Fibroblast of lung (primary cell): Measurements from ENCODE around the gene ADAM33. TPM values are rescaled to one million over a fixed set of nuclear protein-coding genes. Genes with fewer than 3 reads are reported as not detected.

Source experiments
- DNase-seq, 2 donors: peaks; one replicate each; pipeline versions ENCODE4 v3.0.0 to v3.0.0-alpha.2; 2010; ENCODE audit warnings: low read depth in 2 of 2
- H2AFZ ChIP-seq: 2 replicates; pipeline ENCODE4 v1.5.1; 2012; ENCODE audit warnings: low read length, control low read depth, inconsistent platforms
- H3K27ac ChIP-seq: 2 replicates; pipeline ENCODE4 v1.5.1; 2011; ENCODE audit warnings: low read length, control low read depth; ENCODE audit not compliant: insufficient read depth
- H3K27me3 ChIP-seq: 2 replicates; pipeline ENCODE4 v1.5.1; 2011; ENCODE audit warnings: mild to moderate bottlenecking, low read length; ENCODE audit not compliant: control insufficient read depth, insufficient read depth
- H3K36me3 ChIP-seq: 2 replicates; pipeline ENCODE4 v1.5.1; 2011; ENCODE audit warnings: low read length; ENCODE audit not compliant: control insufficient read depth, insufficient read depth
- H3K4me1 ChIP-seq: 2 replicates; pipeline ENCODE4 v1.5.1; 2011; ENCODE audit warnings: low read length; ENCODE audit not compliant: control insufficient read depth, insufficient read depth; ENCODE audit errors: extremely low read depth
- H3K4me2 ChIP-seq: 2 replicates; pipeline ENCODE4 v1.5.1; 2011; ENCODE audit warnings: low read length, control low read depth; ENCODE audit not compliant: insufficient read depth; ENCODE audit errors: extremely low read depth
- H3K4me3 ChIP-seq, 4 experiments: fragments of 200-600 bp in 1 of 4; sonication (generic) in 1 of 4; replicated peaks in 1 of 4; 2 replicates each; pipeline ENCODE4 v1.5.1; 2011 to 2016; ENCODE audit warnings: low read length in 4 of 4, low read depth in 3 of 4, mild to moderate bottlenecking in 3 of 4, control low read depth in 2 of 4, inconsistent platforms in 1 of 4, mixed read lengths in 1 of 4; ENCODE audit not compliant: insufficient read depth in 1 of 4; ENCODE audit errors: control extremely low read depth in 1 of 4
- H3K79me2 ChIP-seq: 2 replicates; pipeline ENCODE4 v1.5.1; 2012; ENCODE audit warnings: mild to moderate bottlenecking, low read length, inconsistent platforms; ENCODE audit not compliant: control insufficient read depth, insufficient read depth
- H3K9ac ChIP-seq: 2 replicates; pipeline ENCODE4 v1.5.1; 2011; ENCODE audit warnings: mild to moderate bottlenecking, low read length, control low read depth; ENCODE audit not compliant: insufficient read depth
- H3K9me3 ChIP-seq: 2 replicates; pipeline ENCODE4 v1.5.1; 2012; ENCODE audit warnings: low read depth, low read length; ENCODE audit not compliant: control insufficient read depth, insufficient read depth
- H4K20me1 ChIP-seq: 2 replicates; pipeline ENCODE4 v1.5.1; 2011; ENCODE audit warnings: low read length; ENCODE audit not compliant: control insufficient read depth, insufficient read depth; ENCODE audit errors: extremely low read depth
- EZH2 ChIP-seq: IDR thresholded peaks from 2 replicates; pipeline ENCODE4 v1.5.1; 2012; ENCODE audit warnings: low read length, control low read depth, mild to moderate bottlenecking; ENCODE audit errors: missing control alignments
- polyA plus RNA-seq, 2 donors: library from polyadenylated mRNA; depleted of rRNA in 1 of 2; stranded (reverse) in 1 of 2; unstranded in 1 of 2; fragments of >200 nt; gene quantifications; 2 replicates each; pipeline ENCODE4 v1.2.1, GENCODE V29; 2011 to 2012; ENCODE audit warnings: missing spikeins in 1 of 2
- total RNA-seq: library from RNA; depleted of rRNA; stranded (reverse); fragments of >200 nt; gene quantifications from 2 replicates; pipeline ENCODE4 v1.2.1, GENCODE V29; 2014
- TF ChIP-seq, protein P1 (sequence below), 2 donors: IDR thresholded peaks in 1 of 2; conservative IDR thresholded peaks in 1 of 2; 1 replicate in 1 of 2; 2 replicates in 1 of 2; pipeline ENCODE4 v1.5.1; 2011 to 2012; ENCODE audit warnings: low read length in 2 of 2, control low read depth in 1 of 2, inconsistent platforms in 1 of 2, low read depth in 1 of 2, mild to moderate bottlenecking in 1 of 2

The ADAM33 gene
- total and polyA plus RNA-seq, 2 donors (not counting 1 experiment from before 2014, with no cell fraction given): 29.4 to 67.9 TPM

GRCh38 chr20:3669710-3670367, 12.0 kb downstream of the ADAM33 start:
- H3K9ac ChIP-seq: no peak overlapping the region
- no peaks in the 10 kb centered on the region for H3K79me2 ChIP-seq
- peaks cover 16% of the 10 kb centered on the region for H3K36me3 ChIP-seq
- DNase-seq: no peak
- H3K4me1 ChIP-seq: no peaks in the 10 kb centered on the region
- H3K9me3 ChIP-seq: no peaks in the 10 kb centered on the region
- H4K20me1 ChIP-seq: no peaks in the 10 kb centered on the region
- H3K4me3 ChIP-seq: no peak overlapping the region
- H3K4me2 ChIP-seq: no peak overlapping the region
- TF ChIP-seq, protein P1, sequence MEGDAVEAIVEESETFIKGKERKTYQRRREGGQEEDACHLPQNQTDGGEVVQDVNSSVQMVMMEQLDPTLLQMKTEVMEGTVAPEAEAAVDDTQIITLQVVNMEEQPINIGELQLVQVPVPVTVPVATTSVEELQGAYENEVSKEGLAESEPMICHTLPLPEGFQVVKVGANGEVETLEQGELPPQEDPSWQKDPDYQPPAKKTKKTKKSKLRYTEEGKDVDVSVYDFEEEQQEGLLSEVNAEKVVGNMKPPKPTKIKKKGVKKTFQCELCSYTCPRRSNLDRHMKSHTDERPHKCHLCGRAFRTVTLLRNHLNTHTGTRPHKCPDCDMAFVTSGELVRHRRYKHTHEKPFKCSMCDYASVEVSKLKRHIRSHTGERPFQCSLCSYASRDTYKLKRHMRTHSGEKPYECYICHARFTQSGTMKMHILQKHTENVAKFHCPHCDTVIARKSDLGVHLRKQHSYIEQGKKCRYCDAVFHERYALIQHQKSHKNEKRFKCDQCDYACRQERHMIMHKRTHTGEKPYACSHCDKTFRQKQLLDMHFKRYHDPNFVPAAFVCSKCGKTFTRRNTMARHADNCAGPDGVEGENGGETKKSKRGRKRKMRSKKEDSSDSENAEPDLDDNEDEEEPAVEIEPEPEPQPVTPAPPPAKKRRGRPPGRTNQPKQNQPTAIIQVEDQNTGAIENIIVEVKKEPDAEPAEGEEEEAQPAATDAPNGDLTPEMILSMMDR (conservative IDR thresholded peaks at IDR 0.05 in 1 of 2, IDR thresholded peaks at IDR 0.05 in 1 of 2; ENCODE audit: low read depth in 1 of 2, low read length in 2 of 2): no peak
- no peak for TF ChIP-seq EZH2
- H3K27ac ChIP-seq: no peak overlapping the region
- H3K27me3 ChIP-seq: no peaks in the 10 kb centered on the region
- no peak overlapping the region for H2AFZ ChIP-seq

DNA sequence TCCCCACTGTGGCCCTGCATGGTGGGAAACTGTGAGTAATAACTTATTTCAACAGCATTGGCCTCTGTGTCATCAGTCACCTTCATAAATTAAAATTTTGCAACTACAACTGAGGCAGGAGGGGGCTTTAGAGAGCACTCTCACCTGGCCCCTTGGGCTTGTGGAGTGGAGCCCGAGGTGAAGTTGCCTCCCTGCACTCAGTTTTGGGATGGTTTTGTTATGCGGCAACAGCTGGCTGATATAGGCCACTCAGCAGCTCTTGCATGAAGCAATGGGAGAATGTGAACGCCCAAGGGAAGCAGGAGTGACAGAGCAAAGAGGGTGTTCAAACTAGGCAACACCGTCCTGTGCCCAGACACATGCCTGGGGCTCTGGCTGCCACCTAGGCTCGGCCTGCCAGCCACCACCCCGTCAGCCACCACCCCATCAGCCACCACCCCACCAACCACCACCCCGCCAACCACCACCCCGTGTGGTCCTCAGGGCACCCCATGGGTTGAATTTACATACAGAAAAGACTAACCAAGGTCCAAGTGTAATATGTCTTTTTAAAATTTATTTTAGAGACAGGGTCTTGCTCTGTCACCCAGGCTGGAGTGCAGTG, 14.3 kb downstream of the ADAM33 start:
- no peak for DNase-seq
- Histone ChIP-seq H3K9me3 (no peaks in the 10 kb centered on the region), H3K79me2 (no peaks in the 10 kb centered on the region), H3K27me3 (peaks cover 7% of the 10 kb centered on the region), H2AFZ (no peak overlapping the region), H3K9ac (no peak overlapping the region), H3K27ac (no peak overlapping the region), H4K20me1 (no peaks in the 10 kb centered on the region), H3K4me1 (no peaks in the 10 kb centered on the region), H3K36me3 (peaks cover 12% of the 10 kb centered on the region), H3K4me2 (no peak overlapping the region), H3K4me3 (no peak overlapping the region)
- no peak for TF ChIP-seq EZH2
- TF ChIP-seq, protein P1 (conservative IDR thresholded peaks at IDR 0.05 in 1 of 2, IDR thresholded peaks at IDR 0.05 in 1 of 2; ENCODE audit: low read depth in 1 of 2, low read length in 2 of 2): no peak

DNA sequence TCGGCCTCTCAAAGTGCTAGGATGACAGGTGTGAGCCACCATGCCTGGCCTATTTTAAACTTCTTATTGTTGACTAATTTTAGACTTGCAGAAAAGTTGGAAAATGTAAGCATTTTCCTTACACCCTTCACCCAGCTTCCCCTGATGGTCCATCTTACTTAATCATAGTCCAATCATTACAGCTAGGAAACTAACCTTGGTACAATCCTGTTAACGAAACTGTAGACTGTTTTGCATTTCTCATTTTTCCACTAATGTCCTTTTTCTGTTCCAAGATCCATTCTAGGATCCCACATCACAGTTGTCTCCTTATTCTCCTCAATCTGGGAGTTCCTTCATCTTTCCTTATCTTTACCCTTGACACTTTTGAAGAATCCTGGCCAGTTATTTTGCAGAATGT, 18.0 kb downstream of the ADAM33 start:
- no peak overlapping the region for H3K4me2 ChIP-seq
- H3K79me2 ChIP-seq: no peaks in the 10 kb centered on the region
- peaks cover 2% of the 10 kb centered on the region for H3K36me3 ChIP-seq
- H4K20me1 ChIP-seq: no peaks in the 10 kb centered on the region
- no peak for DNase-seq
- H3K4me3 ChIP-seq: no peak overlapping the region
- no peaks in the 10 kb centered on the region for H3K9me3 ChIP-seq
- H3K9ac ChIP-seq: no peak overlapping the region
- no peak overlapping the region for H3K27ac ChIP-seq
- H2AFZ ChIP-seq: no peak overlapping the region
- TF ChIP-seq EZH2: no peak
- TF ChIP-seq, protein P1 (conservative IDR thresholded peaks at IDR 0.05 in 1 of 2, IDR thresholded peaks at IDR 0.05 in 1 of 2; ENCODE audit: low read depth in 1 of 2, low read length in 2 of 2): no peak
- H3K27me3 ChIP-seq: peaks cover 26% of the 10 kb centered on the region
- no peaks in the 10 kb centered on the region for H3K4me1 ChIP-seq
